ENCODE data around the gene TRPM3. TPM values are rescaled to one million over a fixed set of nuclear protein-coding genes. Genes with fewer than 3 reads are reported as not detected.

Gene TRPM3
- total RNA-seq, 1 experiment from 2014 or later: not detected

- intact Hi-C loops (cut with micrococcal nuclease; ENCODE audit: unreplicated experiment) (no loop called here), in situ Hi-C loops (cut with HindIII; ENCODE audit: low pct_unique_long_range_greater_than_20kb, low sequenced_read_pairs) (no loop called here)
- POLR2A ChIA-PET: no interaction called here
- TF ChIP-seq CTCF (IDR thresholded peaks at IDR 0.05) (peak; percentile 31; the same call in 1 of the 2 replicates), TCF7L2 (IDR thresholded peaks at IDR 0.05; ENCODE audit: low read depth, low read length) (no peak)
- no peaks in the 10 kb centered on the region for H3K27me3 ChIP-seq (ENCODE audit: control insufficient read depth, insufficient read depth, low read length)
- H3K4me3 ChIP-seq (ENCODE audit: low read depth in 2 of 2, low read length in 2 of 2): no peak overlapping the region
- no peak overlapping the region for H3K27ac ChIP-seq (ENCODE audit: low read length)
- H3K4me1 ChIP-seq (ENCODE audit: control insufficient read depth, insufficient read depth, low read length): no peaks in the 10 kb centered on the region
- H3K9me3 ChIP-seq (ENCODE audit: control insufficient read depth, insufficient read depth, low read depth, low read length): 0 out of 2 replicates have a peak, but pooled peaks cover 5% of the 10 kb centered on the region
- no TSS peak for BruUV-seq (replicated peaks)
- DNase-seq (ENCODE audit: low read depth, low spot score): peak; percentile 2
- ATAC-seq: no peak
- CTCF ChIA-PET: no interaction called here
- no peaks in the 10 kb centered on the region for H3K36me3 ChIP-seq (ENCODE audit: control insufficient read depth, insufficient read depth, low read length)
These were observed 119.5 kb downstream of the TRPM3 start for GRCh38 chr9:71001780-71002386.

- TF ChIP-seq REST (IDR thresholded peaks at IDR 0.05; ENCODE audit: insufficient read depth in 1 of 2, low read depth in 2 of 2, low read length in 1 of 2): no peak
- TF ChIP-seq CTCF (IDR thresholded peaks at IDR 0.05): no peak
- no peak for TF ChIP-seq TCF7L2 (IDR thresholded peaks at IDR 0.05; ENCODE audit: low read depth, low read length)
- TF ChIP-seq POLR2AphosphoS5 (IDR thresholded peaks at IDR 0.05; ENCODE audit: low read depth, low read length): no peak
- no peak for TF ChIP-seq SIN3A (IDR thresholded peaks at IDR 0.05; ENCODE audit: borderline replicate concordance, insufficient read depth, low read depth, low read length)
- H3K4me1 ChIP-seq (ENCODE audit: control insufficient read depth, insufficient read depth, low read length): no peaks in the 10 kb centered on the region
These were observed 122.5 kb downstream of the TRPM3 start for GRCh38 chr9:70998962-70999361.

More at GRCh38 chr9:70998962-70999361, 122.5 kb downstream of the TRPM3 start:
- H3K4me3 ChIP-seq (ENCODE audit: low read depth in 2 of 2, low read length in 2 of 2): no peak overlapping the region
- H3K9me3 ChIP-seq (ENCODE audit: control insufficient read depth, insufficient read depth, low read depth, low read length): no peaks in the 10 kb centered on the region
- ChIA-PET POLR2A (no interaction called here), CTCF (no interaction called here)
- intact Hi-C loops (cut with micrococcal nuclease; ENCODE audit: unreplicated experiment): loop anchor here (10.0 kb wide), 1 partner anchor 64 kb away; no protein-coding TSS in a partner anchor
- no TSS peak for BruUV-seq (replicated peaks)
- DNase-seq (ENCODE audit: low read depth, low spot score) (no peak), ATAC-seq (no peak)
- H3K27ac ChIP-seq (ENCODE audit: low read length): no peak overlapping the region
- in situ Hi-C loops (cut with HindIII; ENCODE audit: low pct_unique_long_range_greater_than_20kb, low sequenced_read_pairs): no loop called here
- H3K27me3 ChIP-seq (ENCODE audit: control insufficient read depth, insufficient read depth, low read length): no peaks in the 10 kb centered on the region
- no peaks in the 10 kb centered on the region for H3K36me3 ChIP-seq (ENCODE audit: control insufficient read depth, insufficient read depth, low read length)

All from Panc1 (cell line).